PC-9 (cell line): ENCODE data around the gene HLCS. TPM values are rescaled to one million over a fixed set of nuclear protein-coding genes. Genes with fewer than 3 reads are reported as not detected.

ENCODE experiments used
- BruUV-seq: library from RNA; stranded (reverse); fragments of 400-500 nt; replicated peaks from 2 replicates; lab custom pipeline; 2021; lab: Mats Ljungman, UMichigan
- CTCF ChIA-PET: fragments of 300-600 bp; sonication (Branson Sonifier 250); formaldehyde crosslinking; loops from one replicate; lab custom pipeline; 2022; ENCODE audit warnings: antibody characterized with exemption; lab: Charles Lee
- POLR2A ChIA-PET: fragments of 300-600 bp; sonication (Branson Sonifier 250); formaldehyde crosslinking; loops from one replicate; lab custom pipeline; 2022; ENCODE audit warnings: antibody characterized with exemption; ENCODE audit not compliant: unreplicated experiment; lab: Charles Lee
- DNase-seq, 2 experiments: peaks; one replicate each; pipeline versions ENCODE4 v3.0.0 to v3.0.0-alpha.2; 2015 to 2022; ENCODE audit warnings: mixed read lengths in 1 of 2
- H2AFZ ChIP-seq: fragments of 200-600 bp; sonication (generic); 2 replicates; pipeline ENCODE4 v1.8.1; 2017; ENCODE audit warnings: antibody characterized with exemption
- H3F3A ChIP-seq: fragments of 200-600 bp; sonication (generic); 2 replicates; pipeline ENCODE4 v1.8.1; 2017; ENCODE audit warnings: antibody characterized with exemption, mild to moderate bottlenecking, low read depth; ENCODE audit not compliant: insufficient read depth
- H3K27ac ChIP-seq: fragments of 200-600 bp; sonication (generic); 2 replicates; pipeline ENCODE4 v1.6.1; 2016; ENCODE audit warnings: mixed run types
- H3K27me3 ChIP-seq: fragments of 200-600 bp; sonication (generic); 2 replicates; pipeline ENCODE4 v1.6.1; 2016; ENCODE audit warnings: low read depth, mixed run types; ENCODE audit not compliant: insufficient read depth
- H3K36me3 ChIP-seq: fragments of 200-600 bp; sonication (generic); 2 replicates; pipeline ENCODE4 v1.6.1; 2016; ENCODE audit warnings: low read depth, mixed run types
- H3K4me1 ChIP-seq: fragments of 200-600 bp; sonication (generic); replicated peaks from 2 replicates; pipeline ENCODE4 v1.6.1; 2016; ENCODE audit warnings: mixed run types; ENCODE audit not compliant: insufficient read depth
- H3K4me2 ChIP-seq: fragments of 200-600 bp; sonication (generic); 2 replicates; pipeline ENCODE4 v1.6.1; 2017; ENCODE audit warnings: mixed run types
- H3K4me3 ChIP-seq: fragments of 200-600 bp; sonication (generic); 2 replicates; pipeline ENCODE4 v1.6.1; 2016; ENCODE audit warnings: mixed run types
- H3K79me2 ChIP-seq: fragments of 200-600 bp; sonication (generic); 2 replicates; pipeline ENCODE4 v1.6.1; 2017; ENCODE audit warnings: low read depth, mixed run types
- H3K9me2 ChIP-seq: fragments of 200-600 bp; sonication (generic); 2 replicates; pipeline ENCODE4 v1.8.1; 2017; ENCODE audit warnings: mild to moderate bottlenecking; ENCODE audit not compliant: insufficient read depth
- H3K9me3 ChIP-seq: fragments of 200-600 bp; sonication (generic); 2 replicates; pipeline ENCODE4 v1.8.1; 2016; ENCODE audit warnings: low read depth; ENCODE audit not compliant: insufficient read depth
- H4K20me1 ChIP-seq: fragments of 200-600 bp; sonication (generic); 2 replicates; pipeline ENCODE4 v1.8.1; 2017; ENCODE audit not compliant: insufficient read depth
- CTCF ChIP-seq: fragments of 200-600 bp; sonication (generic); conservative IDR thresholded peaks from 2 replicates; pipeline ENCODE4 v1.6.1; 2017; ENCODE audit warnings: mixed run types, antibody characterized with exemption, mild to moderate bottlenecking, moderate library complexity
- EZH2 ChIP-seq: fragments of 200-600 bp; sonication (generic); IDR thresholded peaks from 2 replicates; pipeline ENCODE4 v1.8.0; 2017; ENCODE audit warnings: antibody characterized with exemption, low read depth
- intact Hi-C: fragments of 100-400 bp; cut with micrococcal nuclease; formaldehyde crosslinking; loops from one replicate; pipeline ENCODE4 v1.10.0; 2022; ENCODE audit not compliant: unreplicated experiment
- total RNA-seq: library from RNA; stranded (reverse); gene quantifications from 2 replicates; pipeline ENCODE4 v1.2.3, GENCODE V29; 2021

HLCS gene
- total RNA-seq, 1 experiment from 2014 or later = 21.6 TPM

- Histone ChIP-seq H3K4me3 (no peak overlapping the region), H3F3A (peaks cover 4% of the 10 kb centered on the region; the same call in 1 of the 2 replicates), H3K9me3 (no peaks in the 10 kb centered on the region), H3K79me2 (peaks cover 11% of the 10 kb centered on the region), H3K9me2 (no peaks in the 10 kb centered on the region), H2AFZ (no peak overlapping the region), H3K27me3 (no peaks in the 10 kb centered on the region), H3K36me3 (peaks cover 6% of the 10 kb centered on the region; the same call in 1 of the 2 replicates), H3K27ac (no peak overlapping the region), H4K20me1 (peaks cover 6% of the 10 kb centered on the region; the same call in 1 of the 2 replicates), H3K4me1 (no peaks in the 10 kb centered on the region), H3K4me2 (no peak overlapping the region)
- intact Hi-C loops = loop anchor here (10.0 kb wide), 1 partner anchor 213 kb away; no protein-coding TSS in a partner anchor
- no peak for DNase-seq
- BruUV-seq = no TSS peak
- ChIA-PET CTCF (interaction anchor here (0.5 kb wide), 1 partner anchor 194 kb away, joined by 6 read pairs; no protein-coding TSS in a partner anchor), POLR2A (no interaction called here)
- TF ChIP-seq EZH2 (no peak), CTCF (no peak)
Measured at GRCh38 chr21:36717976-36718375, 248.5 kb downstream of the HLCS start.

GRCh38 chr21:36716836-36717235 is 249.6 kb downstream of the HLCS start:
- intact Hi-C loops = loop anchor here (10.0 kb wide), 1 partner anchor 212 kb away; no protein-coding TSS in a partner anchor
- H3K27me3 ChIP-seq = no peaks in the 10 kb centered on the region
- no TSS peak for BruUV-seq
- peaks cover 4% of the 10 kb centered on the region; the same call in 1 of the 2 replicates for H3F3A ChIP-seq
- no peak overlapping the region for H3K4me3 ChIP-seq
- no peaks in the 10 kb centered on the region for H3K9me3 ChIP-seq
- H3K4me2 ChIP-seq = no peak overlapping the region
- TF ChIP-seq CTCF (no peak), EZH2 (no peak)
- H3K79me2 ChIP-seq = peaks cover 21% of the 10 kb centered on the region
- H3K9me2 ChIP-seq = no peaks in the 10 kb centered on the region
- no peak overlapping the region for H2AFZ ChIP-seq
- POLR2A ChIA-PET = no interaction called here
- H3K27ac ChIP-seq = no peak overlapping the region
- DNase-seq = no peak
- peaks cover 6% of the 10 kb centered on the region; the same call in 1 of the 2 replicates for H4K20me1 ChIP-seq
- H3K4me1 ChIP-seq = no peaks in the 10 kb centered on the region
- CTCF ChIA-PET = no interaction called here
- H3K36me3 ChIP-seq = peaks cover 6% of the 10 kb centered on the region; the same call in 1 of the 2 replicates

- peaks cover 6% of the 10 kb centered on the region; the same call in 1 of the 2 replicates for H4K20me1 ChIP-seq
- no peak for DNase-seq
- CTCF ChIA-PET = no interaction called here
- H3K9me2 ChIP-seq = no peaks in the 10 kb centered on the region
- no peak overlapping the region for H3K4me2 ChIP-seq
- no peaks in the 10 kb centered on the region for H3K4me1 ChIP-seq
- intact Hi-C loops = loop anchor here (10.0 kb wide), 1 partner anchor 212 kb away; no protein-coding TSS in a partner anchor
- H3F3A ChIP-seq = peaks cover 4% of the 10 kb centered on the region; the same call in 1 of the 2 replicates
- no TSS peak for BruUV-seq
- H3K27ac ChIP-seq = no peak overlapping the region
- no peak overlapping the region for H2AFZ ChIP-seq
- no peaks in the 10 kb centered on the region for H3K27me3 ChIP-seq
- TF ChIP-seq CTCF (no peak), EZH2 (no peak)
- no peak overlapping the region for H3K4me3 ChIP-seq
- POLR2A ChIA-PET = no interaction called here
- peaks cover 23% of the 10 kb centered on the region for H3K79me2 ChIP-seq
- H3K36me3 ChIP-seq = peaks cover 6% of the 10 kb centered on the region; the same call in 1 of the 2 replicates
- H3K9me3 ChIP-seq = no peaks in the 10 kb centered on the region
Measured at GRCh38 chr21:36716387-36716786, 250.1 kb downstream of the HLCS start.
